ENCODE data around the gene PHF10.
A peak's percentile ranks its signal among the peaks of the same experiment; 100 is the strongest.
"Not testable (repeated sequence)": the region's sequence is repeated elsewhere in the genome, so short reads cannot be mapped to it uniquely, and the experiment has no call there.

PHF10 gene

GRCh38 chr6:169724494-169725124, at the start of gene PHF10:
TSS of gene PHF10 (minus strand) at chr6:169724500. CDS start at chr6:169723931, 569 bp downstream.
- peak within 1 kb of the TSS; percentile 93 for H3K4me3 ChIP-seq (ENCODE audit: low read depth, low read length)
- TF ChIP-seq POLR2A (IDR thresholded peaks at IDR 0.05; ENCODE audit: extremely low read depth, insufficient read length) (peak; percentile 54), CTCF (IDR thresholded peaks at IDR 0.05; ENCODE audit: low read depth, low read length) (no peak), MYC (IDR thresholded peaks at IDR 0.05; ENCODE audit: low read depth, low read length) (peak; percentile 87), MAX (IDR thresholded peaks at IDR 0.05; ENCODE audit: low read depth, low read length) (peak; percentile 65; the same call in 1 of the 2 replicates)
- DNase-seq (ENCODE audit: low read depth), result peak; percentile 88

GRCh38 chr6:169766921-169767736, 42.8 kb upstream of the PHF10 start:
- DNase-seq (ENCODE audit: low read depth), result no peak
- no peak overlapping the region for H3K4me3 ChIP-seq (ENCODE audit: low read depth, low read length)
- no peak for TF ChIP-seq MYC (IDR thresholded peaks at IDR 0.05; ENCODE audit: low read depth, low read length)
- no peak for TF ChIP-seq CTCF (IDR thresholded peaks at IDR 0.05; ENCODE audit: low read depth, low read length)
- no peak for TF ChIP-seq POLR2A (IDR thresholded peaks at IDR 0.05; ENCODE audit: extremely low read depth, insufficient read length)
- TF ChIP-seq MAX (IDR thresholded peaks at IDR 0.05; ENCODE audit: low read depth, low read length), result no peak

- TF ChIP-seq CTCF (IDR thresholded peaks at IDR 0.05; ENCODE audit: low read depth, low read length), result no peak
- no peak for TF ChIP-seq POLR2A (IDR thresholded peaks at IDR 0.05; ENCODE audit: extremely low read depth, insufficient read length)
- DNase-seq (ENCODE audit: low read depth), result no peak
Measured at GRCh38 chr6:169766232-169766631, 41.9 kb upstream of the PHF10 start.

GRCh38 chr6:169765789-169766188, 41.5 kb upstream of the PHF10 start:
- DNase-seq (ENCODE audit: low read depth), result peak; percentile 64
- H3K4me3 ChIP-seq (ENCODE audit: low read depth, low read length), result not testable (repeated sequence)
- peak; percentile 18; the same call in 1 of the 2 replicates for TF ChIP-seq MAX (IDR thresholded peaks at IDR 0.05; ENCODE audit: low read depth, low read length)

More at GRCh38 chr6:169766232-169766631, 41.9 kb upstream of the PHF10 start:
- no peak overlapping the region for H3K4me3 ChIP-seq (ENCODE audit: low read depth, low read length)

- no peak overlapping the region for H3K4me3 ChIP-seq (ENCODE audit: low read depth, low read length)
- TF ChIP-seq MYC (IDR thresholded peaks at IDR 0.05; ENCODE audit: low read depth, low read length), result no peak
- no peak for TF ChIP-seq POLR2A (IDR thresholded peaks at IDR 0.05; ENCODE audit: extremely low read depth, insufficient read length)
- no peak for TF ChIP-seq CTCF (IDR thresholded peaks at IDR 0.05; ENCODE audit: low read depth, low read length)
- no peak for TF ChIP-seq MAX (IDR thresholded peaks at IDR 0.05; ENCODE audit: low read depth, low read length)
- DNase-seq (ENCODE audit: low read depth), result no peak
Measured at GRCh38 chr6:169763881-169764280, 39.6 kb upstream of the PHF10 start.

- DNase-seq (ENCODE audit: low read depth), result no peak
- no peak overlapping the region for H3K4me3 ChIP-seq (ENCODE audit: low read depth, low read length)
- TF ChIP-seq MYC (IDR thresholded peaks at IDR 0.05; ENCODE audit: low read depth, low read length) (no peak), POLR2A (IDR thresholded peaks at IDR 0.05; ENCODE audit: extremely low read depth, insufficient read length) (no peak), CTCF (IDR thresholded peaks at IDR 0.05; ENCODE audit: low read depth, low read length) (no peak), MAX (IDR thresholded peaks at IDR 0.05; ENCODE audit: low read depth, low read length) (no peak)
Measured at GRCh38 chr6:169763308-169763707, 39.0 kb upstream of the PHF10 start.
